ENCODE results near the gene MAP3K1. TPM values are rescaled to one million over a fixed set of nuclear protein-coding genes. Genes with fewer than 3 reads are reported as not detected.

Gene MAP3K1
- total and polyA plus RNA-seq, 2 experiments from 2014 or later, result 9.5 to 14.4 TPM

DNA sequence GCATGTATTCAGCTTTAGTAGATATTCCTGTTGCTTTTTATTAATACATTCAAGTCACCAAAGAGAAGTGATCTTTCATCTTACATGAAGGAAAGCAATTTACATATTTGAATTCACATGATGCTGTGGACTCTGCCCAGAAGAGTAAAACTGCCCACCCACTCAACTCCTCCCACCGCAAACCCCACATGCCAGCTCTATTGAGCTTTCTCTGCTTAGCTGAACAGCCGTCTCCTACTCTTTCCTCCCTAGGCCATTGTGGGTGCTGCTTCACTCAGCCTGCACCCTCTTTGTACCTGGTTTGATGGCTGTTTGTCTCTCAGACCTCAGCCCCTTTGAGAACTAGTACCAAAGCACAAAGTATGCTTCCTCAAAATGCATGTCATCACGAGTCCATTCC lies 48.4 kb upstream of the MAP3K1 start (continued):
- TF ChIP-seq ZNF462 (CRISPR knock-in tag; IDR thresholded peaks at IDR 0.05), result no peak
- no peak for TF ChIP-seq JUNB (IDR thresholded peaks at IDR 0.05; ENCODE audit: unreplicated experiment)
- TF ChIP-seq POLR2AphosphoS5 (IDR thresholded peaks at IDR 0.05; ENCODE audit: low read depth), result no peak
- no peak for TF ChIP-seq STAT1 (IDR thresholded peaks at IDR 0.05; ENCODE audit: unreplicated experiment)

DNA sequence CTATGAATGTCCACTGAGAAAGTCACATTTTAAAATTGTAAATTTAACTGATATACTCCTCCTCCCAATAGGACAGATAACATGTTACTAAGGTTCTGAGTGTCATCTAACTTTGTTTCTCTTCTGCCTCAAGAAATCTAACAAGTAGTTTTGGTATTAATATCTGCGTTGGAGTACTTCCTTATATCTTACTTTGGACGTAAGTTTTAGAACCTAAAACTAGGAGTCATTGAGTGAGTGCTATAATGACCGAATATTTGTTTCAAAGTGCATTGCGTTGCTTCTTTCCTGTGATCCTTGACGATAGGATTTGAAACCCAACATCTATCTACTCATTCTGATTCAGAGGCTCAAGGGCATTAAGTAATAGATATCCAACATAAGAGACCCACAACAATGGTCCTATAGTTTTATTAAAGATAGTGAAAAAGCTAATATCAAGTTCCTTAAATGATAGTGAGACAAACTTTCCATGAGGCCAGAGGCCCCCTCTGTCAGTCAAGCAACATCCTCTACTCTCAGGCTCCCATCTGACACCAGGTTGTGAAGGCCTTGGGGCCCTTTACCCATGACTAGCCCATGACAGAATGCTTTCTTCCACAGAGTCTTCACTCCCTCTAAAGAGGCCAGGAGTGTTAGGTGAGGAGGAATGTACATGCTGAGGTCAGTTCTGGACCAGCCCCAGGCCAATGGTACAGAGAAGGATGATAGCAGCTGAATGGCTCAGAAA lies 45.3 kb upstream of the MAP3K1 start:
- no peak for ATAC-seq
- no peaks in the 10 kb centered on the region for H3K36me3 Mint-ChIP-seq (ENCODE audit: low read depth)

More for the DNA sequence above, 45.3 kb upstream of the MAP3K1 start:
- Histone ChIP-seq H3K79me2 (replicated peaks; ENCODE audit: insufficient read depth) (no peaks in the 10 kb centered on the region), H3K9me2 (ENCODE audit: insufficient read depth) (0 out of 2 replicates have a peak, but pooled peaks cover 3% of the 10 kb centered on the region), H3K36me3 (ENCODE audit: insufficient read depth) (no peaks in the 10 kb centered on the region), H2AFZ (no peak overlapping the region), H3K4me1 (ENCODE audit: insufficient read depth) (no peaks in the 10 kb centered on the region), H3F3A (replicated peaks; ENCODE audit: low read depth) (no peaks in the 10 kb centered on the region), H3K4me2 (no peak overlapping the region), H3K27ac (ENCODE audit: low read depth) (no peak overlapping the region), H3K4me3 (no peak overlapping the region), H3K27me3 (ENCODE audit: insufficient read depth) (no peaks in the 10 kb centered on the region), H4K20me1 (replicated peaks; ENCODE audit: insufficient read depth) (no peaks in the 10 kb centered on the region)
- H3K9me3 Mint-ChIP-seq, result no peaks in the 10 kb centered on the region
- no peak overlapping the region for H3K27ac Mint-ChIP-seq
- no peak overlapping the region for H3K4me3 Mint-ChIP-seq
- peaks cover 2% of the 10 kb centered on the region for H3K27me3 Mint-ChIP-seq (ENCODE audit: insufficient read depth, low read depth, poor library complexity)
- no peak for TF ChIP-seq ZNF114 (CRISPR knock-in tag; IDR thresholded peaks at IDR 0.05)
- TF ChIP-seq STAT1 (IDR thresholded peaks at IDR 0.05; ENCODE audit: unreplicated experiment), result no peak
- H3K4me1 Mint-ChIP-seq, result no peaks in the 10 kb centered on the region
- no peak for DNase-seq (ENCODE audit: low spot score)

Measured in GM23338 (cell line).